Gastroesophageal sphincter (tissue), 3 donors: ENCODE data around the gene TNS3.

Experiments
- EP300 ChIP-seq: sonication (generic); formaldehyde crosslinking; IDR thresholded peaks from one replicate; pipeline ENCODE4 v1.6.1; 2017; ENCODE audit warnings: antibody characterized with exemption, mild to moderate bottlenecking
- POLR2A ChIP-seq, 2 donors: fragments of 450-650 bp; IDR thresholded peaks; one replicate each; pipeline ENCODE4 v1.6.1; 2017; ENCODE audit warnings: antibody characterized with exemption in 2 of 2, mild to moderate bottlenecking in 2 of 2, moderate library complexity in 1 of 2
- POLR2AphosphoS5 ChIP-seq: sonication (generic); formaldehyde crosslinking; IDR thresholded peaks from one replicate; pipeline ENCODE4 v1.6.1; 2017; ENCODE audit warnings: antibody characterized with exemption
- TF ChIP-seq, protein P1 (sequence below), 4 experiments: fragments of 200-600 bp in 2 of 4; fragments of 450-650 bp in 2 of 4; sonication (generic) in 1 of 4; IDR thresholded peaks; one replicate each; pipeline ENCODE4 v1.5.1; 2017 to 2019; ENCODE audit warnings: antibody characterized with exemption in 4 of 4, mild to moderate bottlenecking in 2 of 4, moderate library complexity in 2 of 4

DNA sequence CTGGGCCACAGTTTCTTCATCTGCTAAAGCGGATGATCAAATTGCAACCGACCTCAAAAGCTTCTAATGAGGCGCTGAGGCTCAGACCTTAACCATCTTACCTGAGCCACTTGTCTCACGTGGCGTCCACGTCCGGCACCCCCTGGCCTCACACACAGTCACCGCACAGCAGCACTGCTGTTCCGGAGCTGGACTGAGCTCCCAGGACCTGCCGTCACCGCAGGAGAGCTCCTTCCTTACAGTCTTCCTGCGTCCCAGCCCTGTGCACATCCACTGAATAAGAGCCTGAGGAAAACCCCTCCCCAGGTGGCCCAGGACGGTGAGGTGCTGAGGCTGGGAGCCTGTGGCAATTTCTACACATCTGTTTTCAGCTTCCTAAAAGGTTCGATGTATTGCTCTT, 35.7 kb downstream of the TNS3 start:
- TF ChIP-seq EP300 (no peak), POLR2AphosphoS5 (no peak), POLR2A (IDR thresholded peaks at IDR 0.05) (no peak)
- TF ChIP-seq, protein P1, sequence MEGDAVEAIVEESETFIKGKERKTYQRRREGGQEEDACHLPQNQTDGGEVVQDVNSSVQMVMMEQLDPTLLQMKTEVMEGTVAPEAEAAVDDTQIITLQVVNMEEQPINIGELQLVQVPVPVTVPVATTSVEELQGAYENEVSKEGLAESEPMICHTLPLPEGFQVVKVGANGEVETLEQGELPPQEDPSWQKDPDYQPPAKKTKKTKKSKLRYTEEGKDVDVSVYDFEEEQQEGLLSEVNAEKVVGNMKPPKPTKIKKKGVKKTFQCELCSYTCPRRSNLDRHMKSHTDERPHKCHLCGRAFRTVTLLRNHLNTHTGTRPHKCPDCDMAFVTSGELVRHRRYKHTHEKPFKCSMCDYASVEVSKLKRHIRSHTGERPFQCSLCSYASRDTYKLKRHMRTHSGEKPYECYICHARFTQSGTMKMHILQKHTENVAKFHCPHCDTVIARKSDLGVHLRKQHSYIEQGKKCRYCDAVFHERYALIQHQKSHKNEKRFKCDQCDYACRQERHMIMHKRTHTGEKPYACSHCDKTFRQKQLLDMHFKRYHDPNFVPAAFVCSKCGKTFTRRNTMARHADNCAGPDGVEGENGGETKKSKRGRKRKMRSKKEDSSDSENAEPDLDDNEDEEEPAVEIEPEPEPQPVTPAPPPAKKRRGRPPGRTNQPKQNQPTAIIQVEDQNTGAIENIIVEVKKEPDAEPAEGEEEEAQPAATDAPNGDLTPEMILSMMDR (IDR thresholded peaks at IDR 0.05) = no peak
